Activated CD8-positive, alpha-beta memory T cell treated with anti-CD3 and anti-CD28 coated beads, Interleukin-2, amount 50 U/mL, for 1 hour (primary cell): Measurements from ENCODE around the gene FLVCR2.
"Not testable (repeated sequence)": the region's sequence is repeated elsewhere in the genome, so short reads cannot be mapped to it uniquely, and the experiment has no call there.

Source experiments
- DNase-seq: peaks from one replicate; pipeline ENCODE4 v3.0.0-alpha.2; 2020; ENCODE audit errors: extremely low read depth

Gene FLVCR2

DNA sequence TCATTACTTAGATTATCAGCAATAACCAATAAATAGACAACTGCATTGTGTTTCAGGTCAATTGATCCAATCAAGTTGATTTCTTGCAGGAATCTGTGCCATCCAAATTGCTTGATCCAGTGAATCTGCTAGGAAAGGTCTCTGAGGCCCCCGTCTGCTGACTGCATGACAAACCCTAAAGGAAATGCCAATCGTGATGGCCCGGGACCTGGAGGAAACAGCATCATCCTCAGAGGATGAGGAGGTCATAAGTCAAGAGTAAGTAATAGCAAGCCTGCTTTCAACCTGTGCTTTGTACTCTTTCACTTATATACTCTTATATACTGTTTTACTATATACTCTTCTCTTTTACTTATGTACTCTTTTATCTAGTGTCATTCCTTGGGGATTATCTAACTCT is 84.5 kb downstream of the FLVCR2 start:
- DNase-seq, result no peak

DNA sequence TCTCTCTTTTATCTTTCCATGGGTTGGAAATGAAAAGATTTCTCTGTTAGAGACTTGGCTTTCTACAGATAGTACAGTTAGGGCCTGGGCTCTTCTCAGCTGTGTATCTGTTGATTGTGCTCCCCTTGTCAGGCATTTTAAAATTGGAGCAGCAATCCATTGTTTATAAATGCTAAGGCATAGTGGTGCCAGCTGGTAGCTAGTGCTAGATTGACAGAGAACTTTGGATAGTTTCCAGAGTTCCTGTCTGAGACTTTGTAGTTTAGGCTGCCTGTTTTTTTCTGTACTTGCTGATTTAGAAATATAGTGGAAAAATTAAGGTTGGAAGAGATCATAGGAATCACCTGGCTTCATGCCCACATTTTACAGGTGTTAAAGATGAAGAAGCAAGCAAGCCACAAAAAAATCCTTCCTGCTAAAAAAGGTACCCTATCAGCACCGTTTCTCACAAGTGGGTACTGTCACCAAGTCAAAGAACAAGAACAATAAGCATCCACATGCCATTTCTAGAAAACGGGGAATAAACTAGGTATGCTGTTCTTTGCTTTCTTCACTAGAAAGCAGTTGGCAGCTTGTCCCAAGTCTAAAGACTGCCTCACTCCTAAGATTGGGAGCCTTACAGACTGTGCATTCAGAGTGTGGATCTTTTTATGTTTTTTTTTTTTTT is 88.8 kb downstream of the FLVCR2 start:
- DNase-seq, result no peak

DNA sequence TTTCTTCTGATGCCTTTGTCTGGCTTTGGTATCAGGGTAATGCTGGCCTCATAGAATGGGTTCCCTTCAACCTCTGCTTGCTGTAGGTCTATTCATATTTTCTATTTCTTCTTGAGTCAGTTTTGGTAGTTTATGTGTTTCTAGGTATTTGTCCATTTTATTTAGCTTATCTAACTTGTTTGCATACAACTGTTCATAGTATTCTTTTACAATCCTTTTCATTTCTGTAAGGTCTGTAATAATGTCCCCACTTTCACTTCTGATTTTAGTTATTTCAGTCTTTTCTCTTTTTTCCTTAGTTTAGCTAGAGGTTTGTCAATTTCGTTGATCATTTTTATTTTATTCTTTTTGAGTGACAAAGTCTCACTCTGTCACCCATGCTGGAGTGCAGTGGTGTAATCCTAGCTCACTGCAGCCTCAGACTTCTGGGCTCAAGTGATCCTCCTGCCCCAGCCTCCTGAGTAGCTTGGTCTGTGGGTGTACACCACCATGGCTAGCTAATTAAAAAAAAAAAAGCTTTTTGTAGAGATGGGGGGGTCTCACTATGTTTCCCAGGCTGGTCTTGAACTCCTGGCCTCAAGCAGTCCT is 94.3 kb downstream of the FLVCR2 start:
- no peak for DNase-seq

DNA sequence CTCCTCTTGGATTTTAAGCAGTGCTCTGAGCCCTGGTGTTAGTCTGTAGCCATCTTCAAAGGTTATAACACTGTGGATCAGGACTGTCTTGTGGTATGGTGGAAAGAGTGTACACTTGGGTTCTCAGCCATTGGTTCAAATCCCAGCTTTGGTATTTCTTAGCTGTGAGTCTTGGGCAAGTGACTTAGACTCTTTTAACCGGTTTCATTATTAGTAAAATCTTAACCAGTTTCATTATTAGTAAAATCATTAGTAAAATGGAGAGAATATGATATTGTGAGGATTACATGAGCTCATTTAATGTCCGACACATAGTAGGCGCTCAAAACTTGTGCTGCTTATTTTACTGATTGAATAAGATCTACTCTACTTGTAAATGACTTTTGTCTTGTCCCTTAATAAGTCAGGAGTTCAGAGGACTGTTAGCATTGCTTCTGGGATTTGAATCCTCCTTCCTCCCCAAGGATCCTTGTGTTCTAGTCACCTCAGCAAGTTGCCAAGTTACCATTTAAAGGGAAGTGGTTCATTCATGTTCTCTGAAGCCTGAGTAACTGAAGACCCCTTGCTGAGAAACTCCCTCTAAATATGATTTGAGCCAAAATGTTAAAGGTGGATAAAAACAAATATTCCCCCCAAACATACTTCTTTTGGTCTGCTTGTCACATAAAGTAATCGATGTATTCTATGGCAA is 95.1 kb downstream of the FLVCR2 start:
- DNase-seq, result no peak

DNA sequence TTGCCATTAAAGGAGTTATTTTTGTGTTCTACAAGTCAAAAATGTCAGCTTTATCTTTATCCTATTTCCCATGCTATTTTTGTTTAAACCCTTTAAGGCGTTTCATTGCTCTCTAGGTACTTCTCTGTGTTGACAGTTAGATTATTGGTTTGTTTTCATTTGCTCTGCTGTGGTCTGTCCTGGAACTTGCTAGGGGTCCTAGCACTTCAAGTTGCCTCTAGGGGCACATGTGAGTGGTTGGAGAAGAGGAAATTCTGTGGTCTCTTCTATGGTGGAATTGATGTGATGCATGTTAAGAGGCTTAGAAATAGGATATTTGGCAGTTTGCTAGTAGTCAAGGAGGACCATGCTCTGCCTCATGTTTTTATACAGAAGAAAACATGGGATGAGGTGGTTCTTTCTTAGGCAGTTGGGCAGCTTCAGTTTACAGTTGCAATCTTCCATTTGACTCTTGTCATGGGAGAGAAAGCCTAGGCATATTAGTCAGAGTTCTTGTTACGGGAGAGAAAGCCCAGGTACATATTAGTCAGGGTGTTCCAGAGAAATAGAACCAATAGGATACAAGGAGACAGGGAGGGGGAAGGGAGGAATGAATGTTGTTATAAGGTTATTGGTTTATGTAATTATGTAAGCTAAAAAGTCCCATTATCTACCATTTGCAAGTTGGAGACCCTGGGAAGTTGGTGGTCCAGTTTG is 97.0 kb downstream of the FLVCR2 start:
- DNase-seq, result no peak

DNA sequence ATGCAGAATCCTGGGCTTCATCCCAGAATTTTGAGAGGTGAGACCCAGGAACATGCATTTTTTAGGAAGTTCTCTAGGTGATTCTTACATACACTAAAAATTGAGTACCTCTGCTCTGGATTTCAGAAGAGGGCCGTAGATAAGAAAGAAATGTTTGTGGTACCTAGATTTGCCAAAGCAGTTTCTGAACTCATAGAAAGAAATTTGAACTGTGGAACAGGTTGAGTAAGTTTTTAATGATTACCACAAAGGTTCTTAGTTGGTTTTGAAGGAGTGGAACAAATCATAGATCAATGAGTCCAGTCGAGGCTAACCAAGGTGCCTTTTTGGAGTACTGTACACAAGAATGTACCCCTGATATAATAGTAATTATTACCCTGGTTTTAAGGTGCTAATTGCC is 107.5 kb downstream of the FLVCR2 start:
- no peak for DNase-seq

DNA sequence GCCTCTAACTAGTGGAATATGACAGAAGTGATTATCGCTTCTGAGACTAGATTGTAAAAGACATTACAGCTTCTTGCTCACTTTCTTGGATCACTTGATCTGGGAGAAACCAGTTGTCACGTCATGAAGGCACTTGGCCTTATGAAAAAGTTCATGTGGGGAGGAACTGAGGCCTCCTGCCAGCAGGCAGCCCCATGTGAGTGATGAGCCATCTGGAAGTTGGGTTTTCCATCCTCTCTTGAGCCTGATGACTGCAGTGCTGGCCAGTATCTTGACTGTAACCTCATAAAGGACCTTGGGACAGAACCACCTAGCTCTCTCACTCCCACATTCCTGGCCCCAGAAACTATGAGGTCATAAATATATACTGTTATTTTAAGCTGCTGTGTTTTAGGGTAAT is 110.6 kb downstream of the FLVCR2 start:
- DNase-seq, result no peak

DNA sequence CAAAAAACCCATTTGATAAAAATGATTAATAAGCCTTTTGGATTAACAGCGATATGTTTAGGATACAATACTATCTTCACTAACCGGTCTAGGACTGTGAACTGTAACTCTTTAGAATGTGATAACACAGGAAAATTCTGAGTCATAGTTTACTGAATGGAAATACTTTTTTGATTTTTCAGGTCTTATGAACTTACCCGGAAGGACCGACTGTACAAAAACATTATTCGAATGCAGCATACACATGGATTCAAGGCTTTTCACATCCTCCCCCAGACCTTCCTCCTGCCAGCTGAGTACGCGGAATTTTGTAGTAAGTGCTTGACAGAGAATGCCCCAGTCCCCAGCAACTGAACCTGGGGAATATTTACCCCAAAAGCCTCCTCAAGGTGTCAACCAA is 111.6 kb downstream of the FLVCR2 start:
- no peak for DNase-seq

DNA sequence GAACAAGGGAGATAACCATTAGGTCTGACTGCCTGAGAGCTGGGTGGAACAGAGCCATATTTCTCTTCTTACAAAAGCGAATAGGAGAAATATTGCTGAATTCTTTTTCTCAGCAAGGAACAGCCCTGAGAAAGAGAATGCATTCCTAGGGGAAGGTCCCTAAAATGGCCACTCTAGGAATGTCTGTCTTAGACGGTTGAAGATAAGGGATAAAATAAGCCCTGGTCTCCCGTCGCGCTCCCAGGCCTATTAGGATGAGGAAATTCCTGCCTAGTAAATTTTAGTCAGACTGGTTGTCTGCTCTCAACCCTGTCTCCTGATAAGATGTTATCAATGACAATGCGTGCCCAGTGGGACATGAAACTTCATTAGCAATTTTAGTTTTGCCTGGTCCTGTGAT is 116.6 kb downstream of the FLVCR2 start:
- not testable (repeated sequence) for DNase-seq

DNA sequence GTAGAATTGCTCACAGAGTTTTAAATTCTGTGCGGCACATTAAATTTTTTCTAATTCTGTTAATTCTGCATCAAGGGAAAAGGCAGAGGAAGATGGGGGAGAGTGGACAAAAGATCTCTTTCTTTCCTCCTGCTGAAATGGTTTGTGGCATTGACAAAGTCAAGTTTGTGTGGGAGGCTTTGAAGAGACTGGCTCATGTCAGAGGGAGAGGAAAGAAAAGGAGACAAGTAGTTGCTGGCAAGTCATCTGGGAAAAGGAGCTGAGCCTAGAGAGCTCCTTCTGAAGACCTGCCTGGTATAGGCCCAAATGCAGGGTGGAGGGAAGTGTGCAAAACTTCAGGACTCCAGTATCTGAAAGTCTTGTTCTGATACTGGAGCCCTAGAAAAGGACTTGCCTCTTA is 119.0 kb downstream of the FLVCR2 start:
- no peak for DNase-seq
